Endodermal cell (in vitro differentiated cells): ENCODE results near the gene TNFRSF1B. TPM values are rescaled to one million over a fixed set of nuclear protein-coding genes. Genes with fewer than 3 reads are reported as not detected.

Experiments used
- DNase-seq: peaks from one replicate; pipeline ENCODE4 v3.0.0-alpha.2; 2017
- H3K27ac ChIP-seq: 2 replicates; pipeline ENCODE4 v1.5.1; 2013; ENCODE audit warnings: mild to moderate bottlenecking, low read depth, low read length, moderate library complexity
- H3K27me3 ChIP-seq: 2 replicates; pipeline ENCODE4 v1.6.1; 2013; ENCODE audit warnings: mild to moderate bottlenecking, low read length, moderate library complexity; ENCODE audit not compliant: insufficient read depth, control insufficient read depth, poor library complexity, severe bottlenecking
- H3K36me3 ChIP-seq: 2 replicates; pipeline ENCODE4 v1.7.0; 2013; ENCODE audit warnings: mild to moderate bottlenecking, low read length, moderate library complexity; ENCODE audit not compliant: control insufficient read depth, insufficient read depth
- H3K4me1 ChIP-seq: one replicate; pipeline ENCODE4 v1.7.0; 2013; ENCODE audit warnings: low read length; ENCODE audit not compliant: control insufficient read depth, insufficient read depth
- H3K4me3 ChIP-seq: 2 replicates; pipeline ENCODE4 v1.5.1; 2013; ENCODE audit warnings: mild to moderate bottlenecking, low read length, moderate library complexity
- H3K9ac ChIP-seq: 2 replicates; pipeline ENCODE4 v1.6.1; 2013; ENCODE audit warnings: mild to moderate bottlenecking, low read length, moderate library complexity; ENCODE audit not compliant: poor library complexity, severe bottlenecking; ENCODE audit errors: extremely low read depth
- H3K9me3 ChIP-seq: 2 replicates; pipeline ENCODE4 v1.6.1; 2013; ENCODE audit warnings: mild to moderate bottlenecking, low read length, moderate library complexity; ENCODE audit not compliant: control insufficient read depth
- H3K27ac Mint-ChIP-seq: 2 replicates; pipeline ENCODE4 v1.8.0; 2020; ENCODE audit warnings: mixed read lengths
- H3K27me3 Mint-ChIP-seq: 2 replicates; pipeline ENCODE4 v1.8.0; 2021; ENCODE audit warnings: mild to moderate bottlenecking, mixed read lengths; ENCODE audit not compliant: insufficient read depth
- H3K36me3 Mint-ChIP-seq: 2 replicates; pipeline ENCODE4 v1.8.0; 2020; ENCODE audit warnings: low read depth, mixed read lengths
- H3K4me1 Mint-ChIP-seq: 2 replicates; pipeline ENCODE4 v1.8.0; 2020; ENCODE audit warnings: mixed read lengths
- H3K4me3 Mint-ChIP-seq: 2 replicates; pipeline ENCODE4 v1.8.0; 2020; ENCODE audit warnings: mild to moderate bottlenecking, moderate library complexity, mixed read lengths
- H3K9me3 Mint-ChIP-seq: 2 replicates; pipeline ENCODE4 v1.8.0; 2020; ENCODE audit warnings: mild to moderate bottlenecking, mixed read lengths
- CTCF ChIP-seq: fragments of 200-600 bp; sonication (generic); conservative IDR thresholded peaks from 2 replicates; pipeline ENCODE4 v1.5.0; 2021; ENCODE audit warnings: antibody characterized with exemption, mild to moderate bottlenecking
- WGBS, 2 experiments: methylation state at CpG; one replicate each; pipeline versions ENCODE4 v1.1.5 to v1.1.7; 2013; ENCODE audit warnings: missing lambda C conversion rate in 2 of 2, mixed read lengths in 1 of 2; ENCODE audit not compliant: insufficient coverage in 1 of 2, insufficient read length in 1 of 2; 5-methylcytosine and 5-hydroxymethylcytosine counted together
- total RNA-seq, 2 donors: library from RNA; stranded (reverse); fragmentation: NEBNext Ultra II Directional in 1 of 2; extraction: Animal tissue kit (Norgen Biotek cat#: 25700) in 1 of 2; gene quantifications; 2 replicates in 1 of 2; 3 replicates in 1 of 2; pipeline ENCODE4 v1.2.1, GENCODE V29; 2021

The TNFRSF1B gene
- total RNA-seq, 2 donors from 2014 or later = 0.24 to 0.40 TPM

GRCh38 chr1:12169442-12170135 is 2.8 kb downstream of the TNFRSF1B start:
- Mint-ChIP-seq H3K4me3 (no peak overlapping the region), H3K27me3 (peaks cover 47% of the 10 kb centered on the region), H3K36me3 (no peaks in the 10 kb centered on the region), H3K27ac (no peak overlapping the region), H3K9me3 (no peaks in the 10 kb centered on the region), H3K4me1 (peaks cover 7% of the 10 kb centered on the region)
- Histone ChIP-seq H3K36me3 (no peaks in the 10 kb centered on the region), H3K27me3 (peaks cover 43% of the 10 kb centered on the region), H3K4me1 (no peaks in the 10 kb centered on the region), H3K27ac (no peak overlapping the region), H3K9ac (no peak overlapping the region), H3K4me3 (no peak overlapping the region), H3K9me3 (no peaks in the 10 kb centered on the region)
- no peak for DNase-seq
- TF ChIP-seq CTCF = no peak
- 89 to 91% methylated on average over 7 to 8 of the region's 8 CpGs for WGBS, 2 experiments

DNA sequence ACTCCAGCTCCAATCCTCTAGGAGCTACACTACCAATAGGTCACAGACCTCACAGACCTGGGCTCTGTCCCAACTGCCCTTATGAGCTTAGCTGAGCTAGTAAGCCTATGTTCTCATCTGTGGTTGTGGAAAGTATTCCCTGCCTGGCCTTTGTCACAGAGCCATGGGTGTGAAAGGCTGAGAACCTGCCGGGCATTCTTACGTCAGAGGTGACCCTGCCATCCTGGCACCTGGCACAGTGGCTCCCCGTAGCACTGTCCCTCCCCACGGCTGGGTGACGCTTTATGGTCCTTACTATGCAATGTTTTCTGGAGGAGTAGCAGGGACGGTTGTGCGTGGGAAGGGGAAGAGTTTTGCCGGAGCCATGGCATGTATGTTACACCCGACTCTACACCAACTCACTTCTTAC is 3.5 kb downstream of the TNFRSF1B start:
- H3K4me1 Mint-ChIP-seq = peaks cover 11% of the 10 kb centered on the region
- WGBS, 2 experiments = 94 to 100% methylated on average over 2 to 9 of the region's 9 CpGs

GRCh38 chr1:12171206-12172041 is 4.6 kb downstream of the TNFRSF1B start:
- Histone ChIP-seq H3K27me3 (peaks cover 39% of the 10 kb centered on the region), H3K4me3 (no peak overlapping the region), H3K9ac (no peak overlapping the region), H3K36me3 (no peaks in the 10 kb centered on the region), H3K9me3 (no peaks in the 10 kb centered on the region), H3K27ac (no peak overlapping the region), H3K4me1 (no peaks in the 10 kb centered on the region)
- Mint-ChIP-seq H3K36me3 (no peaks in the 10 kb centered on the region), H3K4me1 (peaks cover 11% of the 10 kb centered on the region), H3K27me3 (peaks cover 31% of the 10 kb centered on the region), H3K9me3 (no peaks in the 10 kb centered on the region), H3K4me3 (no peak overlapping the region), H3K27ac (no peak overlapping the region)
- DNase-seq = no peak
- no peak for TF ChIP-seq CTCF
- WGBS, 2 experiments = 91 to 94% methylated on average over 10 to 12 of the region's 12 CpGs

More for the DNA sequence above, 3.5 kb downstream of the TNFRSF1B start:
- H3K27ac ChIP-seq = no peak overlapping the region
- Mint-ChIP-seq H3K9me3 (no peaks in the 10 kb centered on the region), H3K27ac (no peak overlapping the region), H3K27me3 (peaks cover 40% of the 10 kb centered on the region), H3K36me3 (no peaks in the 10 kb centered on the region), H3K4me3 (no peak overlapping the region)
- no peaks in the 10 kb centered on the region for H3K4me1 ChIP-seq
- H3K9ac ChIP-seq = no peak overlapping the region
- peaks cover 43% of the 10 kb centered on the region for H3K27me3 ChIP-seq
- H3K4me3 ChIP-seq = no peak overlapping the region
- no peak for TF ChIP-seq CTCF
- H3K36me3 ChIP-seq = no peaks in the 10 kb centered on the region
- no peak for DNase-seq
- no peaks in the 10 kb centered on the region for H3K9me3 ChIP-seq
